HepG2 (cell line): ENCODE results near the gene GGT7. TPM values are rescaled to one million over a fixed set of nuclear protein-coding genes. Genes with fewer than 3 reads are reported as not detected.

Experiments
- FIP1L1 ChIP-seq: fragments of 200-400 bp; formaldehyde crosslinking; IDR thresholded peaks from 2 replicates; pipeline ENCODE4 v1.6.1; 2018; ENCODE audit warnings: low read depth, mild to moderate bottlenecking, low read length, moderate library complexity, borderline replicate concordance; ENCODE audit not compliant: insufficient read depth
- FOXA3 ChIP-seq: IDR thresholded peaks from 2 replicates; pipeline ENCODE4 v1.6.1; 2016; ENCODE audit warnings: missing genetic modification reagents, missing compliant biosample characterization
- FOXP1 ChIP-seq, 2 experiments: fragments of 450-650 bp in 1 of 2; IDR thresholded peaks; 2 replicates each; pipeline ENCODE4 v1.6.1; 2017 to 2018; ENCODE audit warnings: antibody characterized with exemption in 1 of 2
- HOMEZ ChIP-seq: IDR thresholded peaks from 2 replicates; pipeline ENCODE4 v1.6.1; 2016; ENCODE audit warnings: low read depth
- HOXA7 ChIP-seq: sonication (generic); formaldehyde crosslinking; IDR thresholded peaks from 2 replicates; pipeline ENCODE4 v1.8.1; 2022; ENCODE audit warnings: mild to moderate bottlenecking, missing genetic modification reagents, moderate library complexity
- ISX ChIP-seq: sonication (generic); formaldehyde crosslinking; conservative IDR thresholded peaks from 2 replicates; pipeline ENCODE4 v1.5.0; 2020; ENCODE audit warnings: missing genetic modification reagents
- KMT2B ChIP-seq: IDR thresholded peaks from 2 replicates; pipeline ENCODE4 v1.6.1; 2016; ENCODE audit warnings: missing genetic modification reagents, missing compliant biosample characterization
- SMYD3 ChIP-seq: sonication (generic); formaldehyde crosslinking; IDR thresholded peaks from 2 replicates; pipeline ENCODE4 v1.8.1; 2023; ENCODE audit warnings: mild to moderate bottlenecking, missing genetic modification reagents
- TEF ChIP-seq: sonication (generic); formaldehyde crosslinking; IDR thresholded peaks from 2 replicates; pipeline ENCODE4 v1.5.0; 2020; ENCODE audit warnings: missing genetic modification reagents
- TRIM24 ChIP-seq: sonication (generic); formaldehyde crosslinking; IDR thresholded peaks from 2 replicates; pipeline ENCODE4 v1.8.0; 2022; ENCODE audit warnings: mild to moderate bottlenecking, missing genetic modification reagents
- ZFP36L2 ChIP-seq: sonication (generic); formaldehyde crosslinking; IDR thresholded peaks from 2 replicates; pipeline ENCODE4 v1.4.0; 2020; ENCODE audit warnings: missing genetic modification reagents
- ZFYVE20 ChIP-seq: sonication (generic); formaldehyde crosslinking; IDR thresholded peaks from 2 replicates; pipeline ENCODE4 v1.8.0; 2023; ENCODE audit warnings: low read depth, mild to moderate bottlenecking, moderate library complexity, missing genetic modification reagents, borderline replicate concordance
- ZKSCAN8 ChIP-seq: IDR thresholded peaks from 2 replicates; pipeline ENCODE4 v1.6.1; 2016; ENCODE audit warnings: borderline replicate concordance, missing genetic modification reagents, missing compliant biosample characterization
- ZNF232 ChIP-seq: sonication (generic); formaldehyde crosslinking; IDR thresholded peaks from 2 replicates; pipeline ENCODE4 v1.4.0; 2020; ENCODE audit warnings: missing genetic modification reagents, borderline replicate concordance
- ZNF274 ChIP-seq: sonication (generic); formaldehyde crosslinking; IDR thresholded peaks from 2 replicates; pipeline ENCODE4 v1.5.1; 2020; ENCODE audit warnings: mild to moderate bottlenecking, missing genetic modification reagents
- ZNF335 ChIP-seq: sonication (generic); formaldehyde crosslinking; IDR thresholded peaks from 2 replicates; pipeline ENCODE4 v1.4.0; 2020; ENCODE audit warnings: missing genetic modification reagents
- ZNF597 ChIP-seq: sonication (generic); formaldehyde crosslinking; IDR thresholded peaks from 2 replicates; pipeline ENCODE4 v1.5.0; 2020; ENCODE audit warnings: missing genetic modification reagents
- ZNF644 ChIP-seq: IDR thresholded peaks from 2 replicates; pipeline ENCODE4 v1.6.1; 2016; ENCODE audit warnings: low read depth
- polyA plus RNA-seq, 8 experiments: library from polyadenylated mRNA; depleted of rRNA in 3 of 8; stranded (reverse) in 7 of 8; unstranded in 1 of 8; fragments of >200 nt; fragmentation: Illumina TruSeq in 4 of 8; extraction: Trizol in 4 of 8; gene quantifications; 2 replicates each; pipeline versions ENCODE4 v1.2.1 to v1.2.3, GENCODE V29; 2011 to 2016; ENCODE audit warnings: low read depth in 4 of 8, missing spikeins in 1 of 8, mixed read lengths in 1 of 8; ENCODE audit not compliant: insufficient read depth in 1 of 8
- total RNA-seq, 5 experiments: library from RNA; depleted of rRNA; stranded (reverse); fragments of >200 nt; fragmentation: Illumina TruSeq; extraction: Trizol; gene quantifications; 2 replicates each; pipeline ENCODE4 v1.2.3, GENCODE V29; 2016; ENCODE audit warnings: low read depth in 1 of 5
- TF ChIP-seq, protein P1 (sequence below): sonication (generic); formaldehyde crosslinking; conservative IDR thresholded peaks from 2 replicates; pipeline ENCODE4 v1.4.0; 2020; ENCODE audit warnings: missing genetic modification reagents
- TF ChIP-seq, protein P2 (sequence below): sonication (generic); formaldehyde crosslinking; IDR thresholded peaks from 2 replicates; pipeline ENCODE4 v1.5.1; 2020; ENCODE audit warnings: missing genetic modification reagents, mild to moderate bottlenecking, borderline replicate concordance
- TF ChIP-seq, protein P3 (sequence below): sonication (generic); formaldehyde crosslinking; conservative IDR thresholded peaks from 2 replicates; pipeline ENCODE4 v1.8.0; 2022; ENCODE audit warnings: missing genetic modification reagents

Gene GGT7
- total and polyA plus RNA-seq, 2 of the 13 experiments (the other 11 are each of a cell fraction or from before 2014, with no cell fraction given), result 6.6 to 23.0 TPM

DNA sequence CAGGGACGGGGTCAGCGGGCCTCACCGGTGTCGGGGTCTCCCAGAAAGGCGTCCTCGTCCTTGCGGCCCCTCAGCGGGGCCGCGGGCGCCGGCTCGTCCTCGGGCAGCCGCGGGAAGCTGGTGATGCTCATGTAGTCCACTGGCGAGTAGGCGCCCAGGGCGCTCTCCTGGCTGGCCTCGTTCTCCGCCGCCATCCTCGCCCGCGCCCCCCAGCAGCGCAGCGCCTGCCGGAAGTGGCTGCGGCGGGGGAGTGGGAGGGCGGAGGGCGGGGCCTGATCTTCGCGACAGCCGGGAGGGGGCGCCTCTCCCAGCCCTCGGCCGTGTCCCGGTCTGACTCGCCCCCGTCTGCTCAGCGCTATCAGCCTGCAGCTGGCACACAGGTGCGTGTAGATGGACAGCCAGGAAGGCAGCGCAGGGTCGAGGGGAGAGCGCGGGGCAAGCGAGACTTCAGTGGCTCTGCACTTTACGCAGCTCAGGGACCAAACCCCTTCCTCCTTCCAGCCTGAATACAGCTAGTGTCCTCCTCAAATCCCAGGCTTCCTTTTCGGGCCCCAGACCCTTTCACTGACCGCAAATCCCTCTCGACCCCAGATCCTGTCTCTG, at the start of gene GGT7 (continued):
- TF ChIP-seq ZNF274 (peak; percentile 91), ZFP36L2 (CRISPR knock-in tag) (peak; percentile 73; the same call in 1 of the 2 replicates), HOXA7 (CRISPR knock-in tag) (no peak), TRIM24 (CRISPR knock-in tag) (no peak), ZFYVE20 (CRISPR knock-in tag) (no peak), FIP1L1 (no peak), ZNF335 (CRISPR knock-in tag) (no peak), FOXA3 (CRISPR knock-in tag) (peak; percentile 84), TEF (CRISPR knock-in tag) (no peak), HOMEZ (CRISPR knock-in tag) (peak; percentile 60; the same call in 1 of the 2 replicates), SMYD3 (no peak), KMT2B (CRISPR knock-in tag) (peak; percentile 87; the same call in 1 of the 2 replicates), ZNF232 (no peak), ISX (no peak), ZNF644 (CRISPR knock-in tag) (no peak), FOXP1 (IDR thresholded peaks at IDR 0.05) (no peak), FOXP1 (CRISPR knock-in tag; IDR thresholded peaks at IDR 0.05) (no peak; the same call in 1 of the 2 replicates), ZKSCAN8 (CRISPR knock-in tag) (peak; percentile 95), ZNF597 (CRISPR knock-in tag) (no peak)
- TF ChIP-seq, protein P1, sequence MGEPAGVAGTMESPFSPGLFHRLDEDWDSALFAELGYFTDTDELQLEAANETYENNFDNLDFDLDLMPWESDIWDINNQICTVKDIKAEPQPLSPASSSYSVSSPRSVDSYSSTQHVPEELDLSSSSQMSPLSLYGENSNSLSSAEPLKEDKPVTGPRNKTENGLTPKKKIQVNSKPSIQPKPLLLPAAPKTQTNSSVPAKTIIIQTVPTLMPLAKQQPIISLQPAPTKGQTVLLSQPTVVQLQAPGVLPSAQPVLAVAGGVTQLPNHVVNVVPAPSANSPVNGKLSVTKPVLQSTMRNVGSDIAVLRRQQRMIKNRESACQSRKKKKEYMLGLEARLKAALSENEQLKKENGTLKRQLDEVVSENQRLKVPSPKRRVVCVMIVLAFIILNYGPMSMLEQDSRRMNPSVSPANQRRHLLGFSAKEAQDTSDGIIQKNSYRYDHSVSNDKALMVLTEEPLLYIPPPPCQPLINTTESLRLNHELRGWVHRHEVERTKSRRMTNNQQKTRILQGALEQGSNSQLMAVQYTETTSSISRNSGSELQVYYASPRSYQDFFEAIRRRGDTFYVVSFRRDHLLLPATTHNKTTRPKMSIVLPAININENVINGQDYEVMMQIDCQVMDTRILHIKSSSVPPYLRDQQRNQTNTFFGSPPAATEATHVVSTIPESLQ (CRISPR knock-in tag), result peak; percentile 46; the same call in 1 of the 2 replicates
- TF ChIP-seq, protein P2, sequence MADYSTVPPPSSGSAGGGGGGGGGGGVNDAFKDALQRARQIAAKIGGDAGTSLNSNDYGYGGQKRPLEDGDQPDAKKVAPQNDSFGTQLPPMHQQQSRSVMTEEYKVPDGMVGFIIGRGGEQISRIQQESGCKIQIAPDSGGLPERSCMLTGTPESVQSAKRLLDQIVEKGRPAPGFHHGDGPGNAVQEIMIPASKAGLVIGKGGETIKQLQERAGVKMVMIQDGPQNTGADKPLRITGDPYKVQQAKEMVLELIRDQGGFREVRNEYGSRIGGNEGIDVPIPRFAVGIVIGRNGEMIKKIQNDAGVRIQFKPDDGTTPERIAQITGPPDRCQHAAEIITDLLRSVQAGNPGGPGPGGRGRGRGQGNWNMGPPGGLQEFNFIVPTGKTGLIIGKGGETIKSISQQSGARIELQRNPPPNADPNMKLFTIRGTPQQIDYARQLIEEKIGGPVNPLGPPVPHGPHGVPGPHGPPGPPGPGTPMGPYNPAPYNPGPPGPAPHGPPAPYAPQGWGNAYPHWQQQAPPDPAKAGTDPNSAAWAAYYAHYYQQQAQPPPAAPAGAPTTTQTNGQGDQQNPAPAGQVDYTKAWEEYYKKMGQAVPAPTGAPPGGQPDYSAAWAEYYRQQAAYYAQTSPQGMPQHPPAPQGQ (CRISPR knock-in tag), result peak; percentile 43; the same call in 1 of the 2 replicates
- TF ChIP-seq, protein P3, sequence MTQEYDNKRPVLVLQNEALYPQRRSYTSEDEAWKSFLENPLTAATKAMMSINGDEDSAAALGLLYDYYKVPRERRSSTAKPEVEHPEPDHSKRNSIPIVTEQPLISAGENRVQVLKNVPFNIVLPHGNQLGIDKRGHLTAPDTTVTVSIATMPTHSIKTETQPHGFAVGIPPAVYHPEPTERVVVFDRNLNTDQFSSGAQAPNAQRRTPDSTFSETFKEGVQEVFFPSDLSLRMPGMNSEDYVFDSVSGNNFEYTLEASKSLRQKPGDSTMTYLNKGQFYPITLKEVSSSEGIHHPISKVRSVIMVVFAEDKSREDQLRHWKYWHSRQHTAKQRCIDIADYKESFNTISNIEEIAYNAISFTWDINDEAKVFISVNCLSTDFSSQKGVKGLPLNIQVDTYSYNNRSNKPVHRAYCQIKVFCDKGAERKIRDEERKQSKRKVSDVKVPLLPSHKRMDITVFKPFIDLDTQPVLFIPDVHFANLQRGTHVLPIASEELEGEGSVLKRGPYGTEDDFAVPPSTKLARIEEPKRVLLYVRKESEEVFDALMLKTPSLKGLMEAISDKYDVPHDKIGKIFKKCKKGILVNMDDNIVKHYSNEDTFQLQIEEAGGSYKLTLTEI, result no peak
